ENCODE measurements around the gene NAPSA.

DNA sequence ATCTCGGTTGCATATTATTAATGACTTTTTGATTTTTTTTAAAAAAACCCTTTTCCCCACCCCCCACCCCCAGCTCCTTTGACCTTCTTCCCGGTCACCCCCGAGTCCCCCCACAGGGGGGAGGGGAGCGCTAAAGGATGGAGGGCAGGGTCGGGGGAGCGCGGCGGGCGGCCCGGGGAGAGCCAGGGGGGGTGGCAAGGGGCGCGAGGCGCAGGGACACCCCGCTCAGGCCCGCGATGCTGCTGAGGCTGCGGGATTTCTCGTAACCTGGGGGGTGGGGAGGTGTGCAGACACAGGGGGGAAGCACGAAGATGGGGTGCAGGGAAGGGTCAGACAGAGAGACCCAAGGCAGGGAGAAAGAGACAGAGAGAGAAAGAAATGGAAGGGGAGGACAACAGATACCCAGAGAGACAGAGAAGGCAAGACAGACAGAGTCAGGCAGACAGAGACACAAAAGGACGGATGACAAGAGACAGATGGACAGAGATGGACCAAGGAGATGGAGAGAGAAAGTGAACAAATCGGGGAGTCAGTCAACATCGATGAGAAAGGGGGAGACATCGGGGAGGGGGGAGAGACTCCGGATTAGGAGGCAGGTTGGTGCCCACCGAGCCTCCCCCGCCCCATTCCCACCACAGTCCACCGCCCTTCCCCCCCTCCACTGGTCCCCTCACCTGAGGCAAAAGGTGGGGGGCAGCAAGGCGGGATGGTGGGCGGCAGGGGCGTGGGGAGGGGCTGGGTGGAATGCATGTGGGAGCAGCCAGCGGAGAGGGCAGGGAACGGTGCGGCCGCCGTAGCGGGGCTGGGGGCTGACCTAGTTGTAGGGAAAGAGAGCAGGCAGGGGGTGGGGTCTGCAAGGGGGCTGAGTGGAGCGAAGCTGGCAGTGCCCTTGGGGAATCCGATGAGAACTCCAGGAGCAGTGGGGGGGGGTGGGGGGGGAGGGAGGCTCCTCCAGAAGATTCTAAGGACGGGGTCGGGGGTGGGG is 50.4 kb downstream of the NAPSA start:
- TF ChIP-seq, protein P1, sequence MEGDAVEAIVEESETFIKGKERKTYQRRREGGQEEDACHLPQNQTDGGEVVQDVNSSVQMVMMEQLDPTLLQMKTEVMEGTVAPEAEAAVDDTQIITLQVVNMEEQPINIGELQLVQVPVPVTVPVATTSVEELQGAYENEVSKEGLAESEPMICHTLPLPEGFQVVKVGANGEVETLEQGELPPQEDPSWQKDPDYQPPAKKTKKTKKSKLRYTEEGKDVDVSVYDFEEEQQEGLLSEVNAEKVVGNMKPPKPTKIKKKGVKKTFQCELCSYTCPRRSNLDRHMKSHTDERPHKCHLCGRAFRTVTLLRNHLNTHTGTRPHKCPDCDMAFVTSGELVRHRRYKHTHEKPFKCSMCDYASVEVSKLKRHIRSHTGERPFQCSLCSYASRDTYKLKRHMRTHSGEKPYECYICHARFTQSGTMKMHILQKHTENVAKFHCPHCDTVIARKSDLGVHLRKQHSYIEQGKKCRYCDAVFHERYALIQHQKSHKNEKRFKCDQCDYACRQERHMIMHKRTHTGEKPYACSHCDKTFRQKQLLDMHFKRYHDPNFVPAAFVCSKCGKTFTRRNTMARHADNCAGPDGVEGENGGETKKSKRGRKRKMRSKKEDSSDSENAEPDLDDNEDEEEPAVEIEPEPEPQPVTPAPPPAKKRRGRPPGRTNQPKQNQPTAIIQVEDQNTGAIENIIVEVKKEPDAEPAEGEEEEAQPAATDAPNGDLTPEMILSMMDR (IDR thresholded peaks at IDR 0.05), result no peak
- no peak for TF ChIP-seq POLR2A (IDR thresholded peaks at IDR 0.05)

Measured in prostate gland (tissue), 2 donors.